Measurements from ENCODE around the gene UGT2A2.
"Not testable (repeated sequence)": the region's sequence is repeated elsewhere in the genome, so short reads cannot be mapped to it uniquely, and the experiment has no call there.

GRCh38 chr4:69661130-69661803 lies 21.8 kb upstream of the UGT2A2 start:
- TF ChIP-seq CTCF, POLR2AphosphoS5 (IDR thresholded peaks at IDR 0.05): not testable (repeated sequence)
